K562 (cell line): ENCODE results near the gene JUNB. TPM values are rescaled to one million over a fixed set of nuclear protein-coding genes. Genes with fewer than 3 reads are reported as not detected.

Experiments used
- ATAC-seq: fragments of 200-7000 bp; cut with Tn5 transposase; 3 replicates; pipeline ENCODE4 v1.9.1; 2020; ENCODE audit warnings: moderate library complexity
- BruUV-seq: library from RNA; stranded (reverse); fragments of 400-500 nt; replicated peaks from 2 replicates; lab custom pipeline; 2021; lab: Mats Ljungman, UMichigan
- CTCF ChIA-PET: fragments of 300-600 bp; formaldehyde crosslinking; extraction: SDS; loops from one replicate; lab custom pipeline; 2021; ENCODE audit warnings: low intra/inter-chr PET ratio; lab: Yijun Ruan, JAX
- POLR2A ChIA-PET: fragments of 300-600, 350-650 bp; sonication (Branson Sonifier 250); formaldehyde crosslinking; extraction: SDS; loops from one replicate; lab custom pipeline; 2021; ENCODE audit warnings: antibody characterized with exemption, inconsistent platforms; lab: Yijun Ruan, JAX
- DNase-seq, 4 experiments: peaks; one replicate each; pipeline versions ENCODE4 v3.0.0 to v3.0.0-alpha.2; 2011 to 2018; ENCODE audit warnings: low spot score in 3 of 4, mixed read lengths in 3 of 4; ENCODE audit errors: extremely low read depth in 1 of 4
- FAIRE-seq: peaks from 2 replicates; lab custom pipeline; 2011; peaks lifted over from hg19 to GRCh38; lab: Jason Lieb, UNC
- H2AFZ ChIP-seq: 2 replicates; pipeline ENCODE4 v1.6.0; 2011; ENCODE audit warnings: low read depth, low read length, control low read depth, inconsistent platforms
- H3K27ac ChIP-seq: fragments of 200-600 bp; 3 replicates; pipeline ENCODE4 v1.8.0; 2011; ENCODE audit warnings: low read depth, mild to moderate bottlenecking, control low read depth, inconsistent platforms, low read length, moderate library complexity, mixed read lengths; ENCODE audit errors: extremely low read depth
- H3K27me3 ChIP-seq, 2 experiments: fragments of 300-600 bp in 1 of 2; 2 replicates in 1 of 2; 3 replicates in 1 of 2; pipeline versions ENCODE4 v1.6.0 to v1.8.0; 2011; ENCODE audit warnings: inconsistent platforms in 2 of 2, low read length in 2 of 2, mild to moderate bottlenecking in 1 of 2, mixed read lengths in 1 of 2, moderate library complexity in 1 of 2; ENCODE audit not compliant: control insufficient read depth in 2 of 2, insufficient read depth in 2 of 2
- H3K36me3 ChIP-seq: fragments of 300-600 bp; 3 replicates; pipeline ENCODE4 v1.8.0; 2011; ENCODE audit warnings: mild to moderate bottlenecking, low read length, inconsistent platforms; ENCODE audit not compliant: control insufficient read depth, insufficient read depth
- H3K4me1 ChIP-seq, 2 experiments: fragments of 200-600 bp in 1 of 2; replicated peaks in 1 of 2; 2 replicates in 1 of 2; 3 replicates in 1 of 2; pipeline versions ENCODE4 v1.5.1 to v1.8.0; 2011; ENCODE audit warnings: inconsistent platforms in 2 of 2, low read length in 2 of 2, mild to moderate bottlenecking in 1 of 2, mixed read lengths in 1 of 2, moderate library complexity in 1 of 2; ENCODE audit not compliant: control insufficient read depth in 2 of 2, insufficient read depth in 2 of 2
- H3K4me2 ChIP-seq: 2 replicates; pipeline ENCODE4 v1.6.1; 2011; ENCODE audit warnings: low read length, control low read depth, inconsistent platforms, mixed read lengths; ENCODE audit not compliant: insufficient read depth
- H3K4me3 ChIP-seq: fragments of 200-600 bp; sonication (generic), shearing (Covaris generic); 2 replicates; pipeline ENCODE4 v1.5.1; 2016; ENCODE audit warnings: control low read depth, inconsistent platforms
- H3K79me2 ChIP-seq: fragments of 200-600 bp; 3 replicates; pipeline ENCODE4 v1.8.0; 2011; ENCODE audit warnings: low read length, inconsistent platforms; ENCODE audit not compliant: control insufficient read depth, insufficient read depth
- H3K9ac ChIP-seq, 2 experiments: 2 replicates each; pipeline versions ENCODE4 v1.6.0 to v1.6.1; 2011; ENCODE audit warnings: low read depth in 2 of 2, low read length in 2 of 2, control low read depth in 1 of 2, inconsistent platforms in 1 of 2, mild to moderate bottlenecking in 1 of 2, mixed read lengths in 1 of 2; ENCODE audit not compliant: insufficient read depth in 1 of 2
- H3K9me1 ChIP-seq: one replicate; pipeline ENCODE4 v1.6.0; 2011; ENCODE audit warnings: inconsistent platforms, mild to moderate bottlenecking, low read length, moderate library complexity; ENCODE audit not compliant: control insufficient read depth, insufficient read depth
- H3K9me3 ChIP-seq: replicated peaks from 2 replicates; pipeline ENCODE4 v1.5.1; 2011; ENCODE audit warnings: low read depth, low read length, inconsistent platforms; ENCODE audit not compliant: control insufficient read depth, insufficient read depth
- H4K20me1 ChIP-seq: replicated peaks from 2 replicates; pipeline ENCODE4 v1.6.1; 2011; ENCODE audit warnings: low read length, inconsistent platforms, mixed read lengths; ENCODE audit not compliant: control insufficient read depth, insufficient read depth
- ARNT ChIP-seq, 2 experiments: fragments of 450-650 bp; IDR thresholded peaks; 2 replicates each; pipeline ENCODE4 v1.6.1; 2016; ENCODE audit warnings: mild to moderate bottlenecking in 1 of 2
- ELF2 ChIP-seq: fragments of 250-450 bp; sonication (Bioruptor Pico); IDR thresholded peaks from 2 replicates; pipeline ENCODE4 v1.5.0; 2021; ENCODE audit warnings: mild to moderate bottlenecking
- HDAC1 ChIP-seq, 2 experiments: fragments of 450-650 bp; IDR thresholded peaks; 2 replicates each; pipeline ENCODE4 v1.6.1; 2016 to 2017; ENCODE audit warnings: inconsistent platforms in 1 of 2, mild to moderate bottlenecking in 1 of 2, moderate library complexity in 1 of 2
- L3MBTL2 ChIP-seq: fragments of 450-650 bp; IDR thresholded peaks from 2 replicates; pipeline ENCODE4 v1.6.1; 2016; ENCODE audit warnings: mild to moderate bottlenecking, moderate library complexity
- MIER1 ChIP-seq: fragments of 450-650 bp; IDR thresholded peaks from 2 replicates; pipeline ENCODE4 v1.6.1; 2016; ENCODE audit warnings: antibody characterized with exemption, mild to moderate bottlenecking, low read depth
- NONO ChIP-seq, 2 experiments: fragments of 200-400 bp in 1 of 2; fragments of 450-650 bp in 1 of 2; formaldehyde crosslinking in 1 of 2; IDR thresholded peaks; 2 replicates each; pipeline ENCODE4 v1.6.1; 2017; ENCODE audit warnings: low read depth in 2 of 2, mild to moderate bottlenecking in 2 of 2, moderate library complexity in 2 of 2, low read length in 1 of 2
- ZNF696 ChIP-seq: fragments of 250-450 bp; sonication (Bioruptor Pico); conservative IDR thresholded peaks from 2 replicates; pipeline ENCODE4 v1.4.0; 2020; ENCODE audit warnings: mild to moderate bottlenecking, moderate library complexity
- ZSCAN29 ChIP-seq: fragments of 450-650 bp; IDR thresholded peaks from 2 replicates; pipeline ENCODE4 v1.6.1; 2017
- WGBS: fragments of 100-300 bp; shearing (Covaris generic); methylation state at CpG from one replicate; pipeline ENCODE4 v1.1.6; 2016; ENCODE audit warnings: low coverage, mixed read lengths; ENCODE audit not compliant: insufficient coverage; ENCODE audit errors: missing lambda C conversion rate; 5-methylcytosine and 5-hydroxymethylcytosine counted together
- in situ Hi-C: fragments of 300-500 bp; cut with MboI; formaldehyde crosslinking; loops from 4 replicates; pipeline ENCODE4 v1.15.0; 2018; ENCODE audit warnings: inconsistent platforms, mixed read lengths
- intact Hi-C: fragments of 100-400 bp; cut with micrococcal nuclease; formaldehyde crosslinking; loops from 2 replicates; pipeline ENCODE4 v1.14.2; 2022
- polyA plus RNA-seq, 8 experiments: library from polyadenylated mRNA; depleted of rRNA in 4 of 8; stranded (reverse) in 5 of 8; unstranded in 3 of 8; fragments of >200 nt; fragmentation: Nextera tagmentation in 2 of 8; fragmentation: Illumina TruSeq in 1 of 8; extraction: Ambion mirVana in 2 of 8; extraction: Trizol in 1 of 8; gene quantifications; 2 replicates each; pipeline versions ENCODE4 v1.2.1 to v1.2.3, GENCODE V29; 2011 to 2014; ENCODE audit warnings: inconsistent platforms in 1 of 8, missing spikeins in 1 of 8
- total RNA-seq, 7 experiments: library from RNA; depleted of rRNA in 6 of 7; stranded (reverse); fragments of >200 nt in 6 of 7; fragmentation: Illumina TruSeq in 2 of 7; extraction: Trizol in 2 of 7; gene quantifications; 2 replicates each; pipeline versions ENCODE4 v1.2.1 to v1.2.3, GENCODE V29; 2011 to 2021; ENCODE audit warnings: low replicate concordance in 1 of 7
- TF ChIP-seq, protein P1 (sequence below): sonication (generic); formaldehyde crosslinking; IDR thresholded peaks from 2 replicates; pipeline ENCODE4 v1.8.0; 2022; ENCODE audit warnings: mild to moderate bottlenecking, missing genetic modification reagents
- TF ChIP-seq, protein P2 (sequence below): fragments of 450-650 bp; IDR thresholded peaks from 2 replicates; pipeline ENCODE4 v1.7.1; 2018; ENCODE audit warnings: mild to moderate bottlenecking, low read depth; ENCODE audit not compliant: partially characterized antibody

JUNB gene
- total and polyA plus RNA-seq, 9 of the 15 experiments (the other 6 are each of a cell fraction or from before 2014, with no cell fraction given), result 0.23 to 88.1 (median 13.1) TPM

DNA sequence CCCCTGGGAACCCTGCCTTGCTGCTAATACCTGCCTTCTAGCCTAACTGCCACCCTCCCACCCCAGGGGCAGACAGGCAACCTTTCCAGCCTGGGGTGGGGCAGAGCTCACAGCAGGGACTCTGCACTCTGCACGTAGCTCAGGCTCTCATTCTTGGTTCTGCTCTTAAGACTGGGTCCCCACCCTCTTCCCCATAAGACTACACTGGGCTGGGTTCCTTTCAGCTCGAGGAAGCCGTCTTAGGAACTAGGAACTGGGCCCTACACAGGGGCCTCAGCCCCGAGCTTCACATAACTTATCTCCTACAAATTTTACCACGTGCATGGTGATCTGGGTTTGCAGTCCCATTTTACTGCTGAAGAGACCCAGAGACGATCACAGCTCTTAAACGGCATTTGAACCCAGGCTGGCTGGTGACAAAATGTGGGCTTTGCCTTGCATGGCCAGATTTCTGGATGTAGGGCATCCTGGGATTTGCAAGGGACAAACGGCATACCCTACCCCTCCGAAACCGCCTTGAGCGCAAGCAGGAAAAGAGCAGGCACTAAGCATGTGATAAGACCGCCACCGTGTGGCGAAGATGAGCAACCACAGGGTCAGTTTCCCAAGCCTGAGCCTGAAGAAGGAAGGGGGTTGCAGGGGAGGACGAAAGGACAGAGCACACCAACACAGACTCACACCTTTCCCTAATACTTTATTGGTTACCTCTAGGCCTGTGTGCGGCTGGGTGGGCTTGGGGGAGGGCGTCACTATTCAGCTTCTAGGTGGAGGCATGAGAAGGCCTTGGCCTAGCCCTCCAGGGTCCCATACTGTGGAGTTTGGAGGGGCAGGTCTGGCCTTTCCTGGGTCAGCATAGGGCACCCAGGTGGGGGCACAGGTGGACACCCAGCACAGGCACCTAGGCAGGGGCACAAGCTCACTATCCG, 5.1 kb downstream of the JUNB start:
- WGBS, result 4% methylated on average over 16 of the region's 18 CpGs
- Histone ChIP-seq H2AFZ (peak overlapping the region; percentile 69), H3K36me3 (peaks cover 33% of the 10 kb centered on the region; the same call in 2 of the 3 replicates), H4K20me1 (peaks cover 13% of the 10 kb centered on the region; the same call in 1 of the 2 replicates), H3K9me3 (no peaks in the 10 kb centered on the region), H3K79me2 (peaks cover 47% of the 10 kb centered on the region), H3K4me2 (peak overlapping the region; percentile 77), H3K4me1 (peaks cover 26 to 64% of the 10 kb centered on the region in 2 experiments), H3K27ac (peak overlapping the region; percentile 48), H3K9ac (peak overlapping the region; percentile 46 to 75), H3K4me3 (no peak overlapping the region), H3K9me1 (no peaks in the 10 kb centered on the region), H3K27me3 (no peaks in the 10 kb centered on the region)
- in situ Hi-C loops, result loop anchor here (5.0 kb wide), 1 partner anchor 84 kb away; no protein-coding TSS in a partner anchor
- intact Hi-C loops, result loop anchor here (1.0 to 10.0 kb wide), 4 partner anchors 19 to 232 kb away; no protein-coding TSS in a partner anchor
- DNase-seq, result peak; percentile 51 to 93 (median 62)
- BruUV-seq, result no TSS peak
- CTCF ChIA-PET, result interaction anchor here (0.9 to 2.6 kb wide), 6 partner anchors 20 to 79 kb away, joined by 3 to 30 read pairs (median 6); partner anchors contain the start of genes HOOK2 and TRIR
- FAIRE-seq, result peak; percentile 97
- peak; percentile 61 for ATAC-seq
- POLR2A ChIA-PET, result interaction anchor here (0.7 to 2.3 kb wide), 12 partner anchors 10 to 185 kb away, joined by 3 to 14 read pairs (median 4); partner anchors contain the start of genes RNASEH2A, ZNF490 and ZNF791
- TF ChIP-seq, protein P1, sequence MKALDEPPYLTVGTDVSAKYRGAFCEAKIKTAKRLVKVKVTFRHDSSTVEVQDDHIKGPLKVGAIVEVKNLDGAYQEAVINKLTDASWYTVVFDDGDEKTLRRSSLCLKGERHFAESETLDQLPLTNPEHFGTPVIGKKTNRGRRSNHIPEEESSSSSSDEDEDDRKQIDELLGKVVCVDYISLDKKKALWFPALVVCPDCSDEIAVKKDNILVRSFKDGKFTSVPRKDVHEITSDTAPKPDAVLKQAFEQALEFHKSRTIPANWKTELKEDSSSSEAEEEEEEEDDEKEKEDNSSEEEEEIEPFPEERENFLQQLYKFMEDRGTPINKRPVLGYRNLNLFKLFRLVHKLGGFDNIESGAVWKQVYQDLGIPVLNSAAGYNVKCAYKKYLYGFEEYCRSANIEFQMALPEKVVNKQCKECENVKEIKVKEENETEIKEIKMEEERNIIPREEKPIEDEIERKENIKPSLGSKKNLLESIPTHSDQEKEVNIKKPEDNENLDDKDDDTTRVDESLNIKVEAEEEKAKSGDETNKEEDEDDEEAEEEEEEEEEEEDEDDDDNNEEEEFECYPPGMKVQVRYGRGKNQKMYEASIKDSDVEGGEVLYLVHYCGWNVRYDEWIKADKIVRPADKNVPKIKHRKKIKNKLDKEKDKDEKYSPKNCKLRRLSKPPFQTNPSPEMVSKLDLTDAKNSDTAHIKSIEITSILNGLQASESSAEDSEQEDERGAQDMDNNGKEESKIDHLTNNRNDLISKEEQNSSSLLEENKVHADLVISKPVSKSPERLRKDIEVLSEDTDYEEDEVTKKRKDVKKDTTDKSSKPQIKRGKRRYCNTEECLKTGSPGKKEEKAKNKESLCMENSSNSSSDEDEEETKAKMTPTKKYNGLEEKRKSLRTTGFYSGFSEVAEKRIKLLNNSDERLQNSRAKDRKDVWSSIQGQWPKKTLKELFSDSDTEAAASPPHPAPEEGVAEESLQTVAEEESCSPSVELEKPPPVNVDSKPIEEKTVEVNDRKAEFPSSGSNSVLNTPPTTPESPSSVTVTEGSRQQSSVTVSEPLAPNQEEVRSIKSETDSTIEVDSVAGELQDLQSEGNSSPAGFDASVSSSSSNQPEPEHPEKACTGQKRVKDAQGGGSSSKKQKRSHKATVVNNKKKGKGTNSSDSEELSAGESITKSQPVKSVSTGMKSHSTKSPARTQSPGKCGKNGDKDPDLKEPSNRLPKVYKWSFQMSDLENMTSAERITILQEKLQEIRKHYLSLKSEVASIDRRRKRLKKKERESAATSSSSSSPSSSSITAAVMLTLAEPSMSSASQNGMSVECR (CRISPR knock-in tag), result peak; percentile 78; the same call in 1 of the 2 replicates
- TF ChIP-seq MIER1 (no peak), L3MBTL2 (peak; percentile 87), ZNF696 (CRISPR knock-in tag) (0 out of 2 replicates have a peak, but pooled peaks have one; percentile 30), HDAC1 (IDR thresholded peaks at IDR 0.05) (peak in 1 of 2 experiments; percentile 65; a peak in 1 of 4 replicates), ZSCAN29 (no peak), ARNT (IDR thresholded peaks at IDR 0.05) (0 out of 4 replicates have a peak, but pooled peaks of 1 of the 2 experiments have one; percentile 45), ELF2 (CRISPR knock-in tag) (0 out of 2 replicates have a peak, but pooled peaks have one; percentile 36), NONO (IDR thresholded peaks at IDR 0.05; ENCODE audit: low read depth in 2 of 2, low read length in 1 of 2) (peak in 1 of 2 experiments; percentile 45; a peak in 1 of 4 replicates)
- TF ChIP-seq, protein P2, sequence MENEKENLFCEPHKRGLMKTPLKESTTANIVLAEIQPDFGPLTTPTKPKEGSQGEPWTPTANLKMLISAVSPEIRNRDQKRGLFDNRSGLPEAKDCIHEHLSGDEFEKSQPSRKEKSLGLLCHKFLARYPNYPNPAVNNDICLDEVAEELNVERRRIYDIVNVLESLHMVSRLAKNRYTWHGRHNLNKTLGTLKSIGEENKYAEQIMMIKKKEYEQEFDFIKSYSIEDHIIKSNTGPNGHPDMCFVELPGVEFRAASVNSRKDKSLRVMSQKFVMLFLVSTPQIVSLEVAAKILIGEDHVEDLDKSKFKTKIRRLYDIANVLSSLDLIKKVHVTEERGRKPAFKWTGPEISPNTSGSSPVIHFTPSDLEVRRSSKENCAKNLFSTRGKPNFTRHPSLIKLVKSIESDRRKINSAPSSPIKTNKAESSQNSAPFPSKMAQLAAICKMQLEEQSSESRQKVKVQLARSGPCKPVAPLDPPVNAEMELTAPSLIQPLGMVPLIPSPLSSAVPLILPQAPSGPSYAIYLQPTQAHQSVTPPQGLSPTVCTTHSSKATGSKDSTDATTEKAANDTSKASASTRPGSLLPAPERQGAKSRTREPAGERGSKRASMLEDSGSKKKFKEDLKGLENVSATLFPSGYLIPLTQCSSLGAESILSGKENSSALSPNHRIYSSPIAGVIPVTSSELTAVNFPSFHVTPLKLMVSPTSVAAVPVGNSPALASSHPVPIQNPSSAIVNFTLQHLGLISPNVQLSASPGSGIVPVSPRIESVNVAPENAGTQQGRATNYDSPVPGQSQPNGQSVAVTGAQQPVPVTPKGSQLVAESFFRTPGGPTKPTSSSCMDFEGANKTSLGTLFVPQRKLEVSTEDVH, result peak; percentile 67
